ENCODE measurements around the gene GPR25.

- TF ChIP-seq ZFP3 (CRISPR knock-in tag; IDR thresholded peaks at IDR 0.05), result no peak
- TF ChIP-seq ZC3H10 (CRISPR knock-in tag; IDR thresholded peaks at IDR 0.05), result no peak
- TF ChIP-seq ZNF565 (CRISPR knock-in tag; conservative IDR thresholded peaks at IDR 0.05; ENCODE audit: low read depth), result no peak
- no peak for TF ChIP-seq SNAI2 (CRISPR knock-in tag; IDR thresholded peaks at IDR 0.05)
- TF ChIP-seq PATZ1 (CRISPR knock-in tag; IDR thresholded peaks at IDR 0.05; ENCODE audit: borderline replicate concordance), result no peak
- TF ChIP-seq ESRRG (CRISPR knock-in tag; IDR thresholded peaks at IDR 0.05), result no peak
- TF ChIP-seq, protein P1, sequence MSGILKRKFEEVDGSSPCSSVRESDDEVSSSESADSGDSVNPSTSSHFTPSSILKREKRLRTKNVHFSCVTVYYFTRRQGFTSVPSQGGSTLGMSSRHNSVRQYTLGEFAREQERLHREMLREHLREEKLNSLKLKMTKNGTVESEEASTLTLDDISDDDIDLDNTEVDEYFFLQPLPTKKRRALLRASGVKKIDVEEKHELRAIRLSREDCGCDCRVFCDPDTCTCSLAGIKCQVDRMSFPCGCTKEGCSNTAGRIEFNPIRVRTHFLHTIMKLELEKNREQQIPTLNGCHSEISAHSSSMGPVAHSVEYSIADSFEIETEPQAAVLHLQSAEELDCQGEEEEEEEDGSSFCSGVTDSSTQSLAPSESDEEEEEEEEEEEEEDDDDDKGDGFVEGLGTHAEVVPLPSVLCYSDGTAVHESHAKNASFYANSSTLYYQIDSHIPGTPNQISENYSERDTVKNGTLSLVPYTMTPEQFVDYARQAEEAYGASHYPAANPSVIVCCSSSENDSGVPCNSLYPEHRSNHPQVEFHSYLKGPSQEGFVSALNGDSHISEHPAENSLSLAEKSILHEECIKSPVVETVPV (CRISPR knock-in tag; IDR thresholded peaks at IDR 0.05), result no peak
- TF ChIP-seq TOX (CRISPR knock-in tag; IDR thresholded peaks at IDR 0.05; ENCODE audit: borderline replicate concordance), result no peak
These were observed 4.2 kb downstream of the GPR25 start for GRCh38 chr1:200877010-200877409.
